ENCODE results near the gene JUP. TPM values are rescaled to one million over a fixed set of nuclear protein-coding genes. Genes with fewer than 3 reads are reported as not detected.

Gene JUP
- total and polyA plus RNA-seq, 2 of the 13 experiments (the other 11 are each of a cell fraction or from before 2014, with no cell fraction given), result 12.1 to 20.6 TPM

DNA sequence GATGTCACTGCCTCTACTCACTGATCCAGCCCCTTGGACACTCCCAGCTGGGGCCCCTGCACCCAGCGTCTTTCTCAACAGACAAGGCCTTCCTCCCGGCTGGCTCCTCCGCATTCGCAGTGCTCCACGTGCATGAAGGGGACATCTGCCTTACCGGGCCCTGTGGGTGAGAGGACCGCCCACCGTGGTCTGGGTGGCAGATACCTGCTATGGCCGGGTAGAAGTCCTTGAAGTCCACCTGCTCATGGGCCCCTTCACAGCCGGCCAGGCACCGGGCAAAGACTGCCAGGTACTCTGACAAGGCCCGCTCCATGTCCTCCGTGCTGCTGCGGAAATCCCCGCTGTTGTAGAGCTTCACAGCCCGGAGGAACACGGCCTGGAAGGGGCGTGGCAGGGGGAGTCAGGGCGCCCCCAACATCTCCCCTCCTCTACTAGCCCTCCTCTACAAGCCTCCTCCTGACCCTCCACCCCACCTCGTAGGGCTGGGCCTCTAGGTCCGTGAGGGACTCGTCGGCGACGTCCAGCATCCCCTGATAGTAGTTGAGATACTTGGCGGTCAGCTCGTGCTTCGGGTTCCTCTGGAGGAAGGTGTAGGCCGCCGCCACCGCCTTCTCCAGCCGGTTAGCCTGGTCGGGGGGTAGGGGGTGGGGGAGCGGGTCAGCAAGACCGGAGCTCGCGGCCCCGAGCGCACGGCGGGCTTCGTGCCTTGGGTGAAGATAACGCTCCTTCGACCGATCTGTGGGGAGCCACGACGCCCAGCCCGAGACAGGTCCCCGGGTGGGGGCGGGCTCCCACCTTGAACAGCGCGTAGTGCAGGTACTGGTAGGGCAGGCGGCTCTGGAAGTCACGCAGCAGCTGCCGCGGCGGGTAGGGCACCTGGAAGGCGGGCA, 24.4 kb upstream of the JUP start (continued):
- TF ChIP-seq THAP8 (CRISPR knock-in tag; IDR thresholded peaks at IDR 0.05; ENCODE audit: borderline replicate concordance), result no peak; the same call in 1 of the 2 replicates
- TF ChIP-seq ZFX (CRISPR knock-in tag; IDR thresholded peaks at IDR 0.05; ENCODE audit: low read depth), result peak; percentile 14
- TF ChIP-seq KLF11 (CRISPR knock-in tag; IDR thresholded peaks at IDR 0.05), result 0 out of 2 replicates have a peak, but pooled peaks have one; percentile 62
- TF ChIP-seq ATF1 (CRISPR knock-in tag; IDR thresholded peaks at IDR 0.05), result no peak
- TF ChIP-seq ZC3H13 (CRISPR knock-in tag; IDR thresholded peaks at IDR 0.05), result peak; percentile 63
- no peak for TF ChIP-seq ZNF460 (CRISPR knock-in tag; IDR thresholded peaks at IDR 0.05; ENCODE audit: borderline replicate concordance)
- TF ChIP-seq, protein P1, sequence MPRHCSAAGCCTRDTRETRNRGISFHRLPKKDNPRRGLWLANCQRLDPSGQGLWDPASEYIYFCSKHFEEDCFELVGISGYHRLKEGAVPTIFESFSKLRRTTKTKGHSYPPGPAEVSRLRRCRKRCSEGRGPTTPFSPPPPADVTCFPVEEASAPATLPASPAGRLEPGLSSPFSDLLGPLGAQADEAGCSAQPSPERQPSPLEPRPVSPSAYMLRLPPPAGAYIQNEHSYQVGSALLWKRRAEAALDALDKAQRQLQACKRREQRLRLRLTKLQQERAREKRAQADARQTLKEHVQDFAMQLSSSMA (CRISPR knock-in tag; IDR thresholded peaks at IDR 0.05), result 0 out of 2 replicates have a peak, but pooled peaks have one; percentile 56
- no peak for TF ChIP-seq ZNF749 (CRISPR knock-in tag; IDR thresholded peaks at IDR 0.05; ENCODE audit: borderline replicate concordance)
- TF ChIP-seq ZNF441 (CRISPR knock-in tag; IDR thresholded peaks at IDR 0.05; ENCODE audit: borderline replicate concordance), result no peak; the same call in 1 of the 2 replicates
- peak; percentile 96; the same call in 1 of the 2 replicates for TF ChIP-seq ZNF780A (CRISPR knock-in tag; IDR thresholded peaks at IDR 0.05)
- TF ChIP-seq ZNF879 (CRISPR knock-in tag; IDR thresholded peaks at IDR 0.05), result peak; percentile 8; the same call in 1 of the 2 replicates
- no peak for TF ChIP-seq XBP1 (CRISPR knock-in tag; IDR thresholded peaks at IDR 0.05)
- no peak for TF ChIP-seq TOE1 (CRISPR knock-in tag; IDR thresholded peaks at IDR 0.05)
- TF ChIP-seq ZNF225 (CRISPR knock-in tag; IDR thresholded peaks at IDR 0.05), result peak; percentile 23; the same call in 1 of the 2 replicates
- 0 out of 2 replicates have a peak, but pooled peaks have one; percentile 20 for TF ChIP-seq HDAC2 (CRISPR knock-in tag; IDR thresholded peaks at IDR 0.05)
- TF ChIP-seq NR3C1 (CRISPR knock-in tag; IDR thresholded peaks at IDR 0.05), result no peak
- no peak for TF ChIP-seq LRRFIP1 (CRISPR knock-in tag; conservative IDR thresholded peaks at IDR 0.05)
- TF ChIP-seq GLI4 (CRISPR knock-in tag; IDR thresholded peaks at IDR 0.05; ENCODE audit: borderline replicate concordance), result no peak
- TF ChIP-seq ZNF496 (CRISPR knock-in tag; IDR thresholded peaks at IDR 0.05; ENCODE audit: insufficient replicate concordance), result no peak
- no peak for TF ChIP-seq NR2C2 (CRISPR knock-in tag; IDR thresholded peaks at IDR 0.05; ENCODE audit: borderline replicate concordance)
- TF ChIP-seq, protein P2, sequence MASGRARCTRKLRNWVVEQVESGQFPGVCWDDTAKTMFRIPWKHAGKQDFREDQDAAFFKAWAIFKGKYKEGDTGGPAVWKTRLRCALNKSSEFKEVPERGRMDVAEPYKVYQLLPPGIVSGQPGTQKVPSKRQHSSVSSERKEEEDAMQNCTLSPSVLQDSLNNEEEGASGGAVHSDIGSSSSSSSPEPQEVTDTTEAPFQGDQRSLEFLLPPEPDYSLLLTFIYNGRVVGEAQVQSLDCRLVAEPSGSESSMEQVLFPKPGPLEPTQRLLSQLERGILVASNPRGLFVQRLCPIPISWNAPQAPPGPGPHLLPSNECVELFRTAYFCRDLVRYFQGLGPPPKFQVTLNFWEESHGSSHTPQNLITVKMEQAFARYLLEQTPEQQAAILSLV (CRISPR knock-in tag; IDR thresholded peaks at IDR 0.05; ENCODE audit: borderline replicate concordance), result no peak
- no peak for TF ChIP-seq ZNF773 (CRISPR knock-in tag; IDR thresholded peaks at IDR 0.05; ENCODE audit: borderline replicate concordance)
- no peak for TF ChIP-seq PPARG (CRISPR knock-in tag; conservative IDR thresholded peaks at IDR 0.05)
- no peak for TF ChIP-seq CHD2 (IDR thresholded peaks at IDR 0.05; ENCODE audit: low read depth, low read length)
- no peak for TF ChIP-seq NFATC3 (CRISPR knock-in tag; IDR thresholded peaks at IDR 0.05)
- TF ChIP-seq ZNF33B (CRISPR knock-in tag; IDR thresholded peaks at IDR 0.05), result no peak
